ENCODE measurements around the gene NTRK3. TPM values are rescaled to one million over a fixed set of nuclear protein-coding genes. Genes with fewer than 3 reads are reported as not detected.

The NTRK3 gene
- total and polyA plus RNA-seq, 12 donors, result 0.45 to 5.6 (median 2.3) TPM

DNA sequence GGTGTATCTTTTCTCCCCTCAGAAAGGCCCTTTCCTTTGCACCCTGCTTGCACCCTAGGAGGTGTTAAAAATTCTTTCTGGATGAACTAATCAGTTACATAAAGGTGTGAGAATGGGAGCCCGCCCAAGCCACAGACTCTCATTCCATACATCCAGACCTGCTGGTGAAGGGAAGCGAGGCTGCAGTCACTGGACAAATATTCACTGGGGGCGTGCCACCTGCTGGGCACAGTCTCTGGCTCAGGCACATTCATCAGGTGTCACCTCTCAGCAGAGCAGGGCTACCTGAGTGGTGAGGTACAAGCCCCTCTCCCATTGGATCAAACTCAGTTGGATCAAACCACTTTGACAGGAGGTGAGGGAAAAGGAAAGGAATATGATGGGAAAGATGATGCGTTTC lies 52.0 kb downstream of the NTRK3 start:
- no peaks in the 10 kb centered on the region for H3K9me3 ChIP-seq
- intact Hi-C loops (cut with DNase I), result no loop called here
- peaks cover 0 to 17% (median 4%) of the 10 kb centered on the region in 7 donors for H3K27me3 ChIP-seq
- ATAC-seq (no peak), DNase-seq (no peak)
- H3K27ac ChIP-seq, result no peak overlapping the region
- TF ChIP-seq, protein P1, sequence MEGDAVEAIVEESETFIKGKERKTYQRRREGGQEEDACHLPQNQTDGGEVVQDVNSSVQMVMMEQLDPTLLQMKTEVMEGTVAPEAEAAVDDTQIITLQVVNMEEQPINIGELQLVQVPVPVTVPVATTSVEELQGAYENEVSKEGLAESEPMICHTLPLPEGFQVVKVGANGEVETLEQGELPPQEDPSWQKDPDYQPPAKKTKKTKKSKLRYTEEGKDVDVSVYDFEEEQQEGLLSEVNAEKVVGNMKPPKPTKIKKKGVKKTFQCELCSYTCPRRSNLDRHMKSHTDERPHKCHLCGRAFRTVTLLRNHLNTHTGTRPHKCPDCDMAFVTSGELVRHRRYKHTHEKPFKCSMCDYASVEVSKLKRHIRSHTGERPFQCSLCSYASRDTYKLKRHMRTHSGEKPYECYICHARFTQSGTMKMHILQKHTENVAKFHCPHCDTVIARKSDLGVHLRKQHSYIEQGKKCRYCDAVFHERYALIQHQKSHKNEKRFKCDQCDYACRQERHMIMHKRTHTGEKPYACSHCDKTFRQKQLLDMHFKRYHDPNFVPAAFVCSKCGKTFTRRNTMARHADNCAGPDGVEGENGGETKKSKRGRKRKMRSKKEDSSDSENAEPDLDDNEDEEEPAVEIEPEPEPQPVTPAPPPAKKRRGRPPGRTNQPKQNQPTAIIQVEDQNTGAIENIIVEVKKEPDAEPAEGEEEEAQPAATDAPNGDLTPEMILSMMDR (IDR thresholded peaks at IDR 0.05), result no peak
- 75 to 80% methylated on average over 4 of the region's 4 CpGs for WGBS, 2 donors
- no peaks in the 10 kb centered on the region for H3K36me3 ChIP-seq
- H3K4me3 ChIP-seq, result no peak overlapping the region
- H3K4me1 ChIP-seq, result no peaks in the 10 kb centered on the region

DNA sequence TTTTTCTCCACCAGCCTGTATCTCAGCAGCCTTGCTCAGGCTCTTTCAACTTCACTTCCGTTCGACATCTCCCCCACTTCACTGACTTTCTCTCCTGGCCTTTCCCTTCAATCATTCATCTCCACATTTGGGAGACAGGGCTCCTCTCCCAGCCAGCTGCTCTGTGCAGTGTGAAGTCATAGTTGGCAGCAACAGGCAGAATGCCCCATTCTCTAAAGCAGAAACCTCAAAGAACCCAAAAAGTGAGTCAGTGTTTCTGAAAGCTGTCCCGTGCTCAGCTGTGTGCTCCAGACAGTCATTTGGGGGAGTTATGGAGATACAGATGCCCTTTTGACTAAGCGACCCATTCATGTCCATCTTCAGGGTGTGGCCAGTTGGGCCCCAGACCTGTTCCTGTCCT lies 54.3 kb downstream of the NTRK3 start:
- Histone ChIP-seq H3K9me3 (no peaks in the 10 kb centered on the region), H3K4me1 (no peaks in the 10 kb centered on the region), H3K27ac (no peak overlapping the region), H3K4me3 (no peak overlapping the region), H3K36me3 (no peaks in the 10 kb centered on the region), H3K27me3 (peaks cover 0 to 12% (median 0%) of the 10 kb centered on the region in 7 donors)
- intact Hi-C loops (cut with DNase I), result no loop called here
- ATAC-seq (peak in 1 of 8 donors; percentile 45), DNase-seq (no peak)
- 59 to 79% methylated on average over 4 of the region's 4 CpGs for WGBS, 2 donors
- TF ChIP-seq, protein P1 (IDR thresholded peaks at IDR 0.05), result no peak

DNA sequence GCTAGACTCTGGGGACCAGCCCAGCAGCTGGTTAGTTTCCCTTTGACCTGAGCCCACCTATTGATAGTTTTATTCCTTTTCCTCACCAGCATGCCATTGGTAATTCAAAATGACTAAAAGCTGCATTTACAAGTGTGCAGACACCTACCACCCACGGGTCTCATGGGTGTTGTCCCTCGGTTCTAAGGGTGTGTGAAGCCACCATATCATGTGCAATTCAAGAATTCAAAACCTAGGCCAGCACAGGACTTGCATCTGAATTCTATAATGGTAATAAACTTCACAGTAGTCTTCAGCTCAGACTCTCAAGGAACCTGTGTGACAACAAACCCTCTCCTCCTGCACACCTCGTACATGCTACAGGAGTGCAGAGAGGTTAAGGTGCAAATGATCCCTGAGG lies 55.3 kb downstream of the NTRK3 start:
- WGBS, 2 donors, result 70 to 79% methylated on average over 3 of the region's 3 CpGs
- no peak for DNase-seq
- ATAC-seq, result no peak
- H3K4me1 ChIP-seq, result no peaks in the 10 kb centered on the region
- H3K9me3 ChIP-seq, result no peaks in the 10 kb centered on the region
- H3K4me3 ChIP-seq, result no peak overlapping the region
- H3K27me3 ChIP-seq, result peaks cover 0 to 12% (median 0%) of the 10 kb centered on the region in 7 donors
- TF ChIP-seq, protein P1 (IDR thresholded peaks at IDR 0.05), result no peak
- H3K27ac ChIP-seq, result no peak overlapping the region
- intact Hi-C loops (cut with DNase I), result no loop called here
- no peaks in the 10 kb centered on the region for H3K36me3 ChIP-seq

DNA sequence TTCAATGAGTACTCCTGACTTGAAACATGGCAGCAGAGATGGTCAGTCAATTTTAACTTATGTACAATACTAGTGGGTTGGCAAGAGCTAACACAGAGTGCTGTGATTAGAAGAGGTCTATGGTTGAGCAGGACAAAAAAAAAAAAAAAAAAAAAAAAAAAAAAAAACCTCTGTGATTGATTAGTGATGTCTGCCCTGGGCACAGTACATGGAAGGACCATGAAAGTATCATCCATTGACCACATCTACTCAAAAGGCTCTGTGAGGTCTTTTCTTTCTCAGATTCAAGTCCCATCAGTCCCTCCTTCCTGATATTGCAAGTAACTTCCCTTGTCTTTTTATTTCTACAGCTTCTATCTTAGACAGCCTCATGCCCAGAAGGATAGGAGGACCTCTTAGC lies 59.6 kb downstream of the NTRK3 start:
- no peaks in the 10 kb centered on the region for H3K36me3 ChIP-seq
- peaks cover 0 to 13% (median 0%) of the 10 kb centered on the region in 7 donors for H3K27me3 ChIP-seq
- no peak for ATAC-seq
- no peaks in the 10 kb centered on the region for H3K4me1 ChIP-seq
- intact Hi-C loops (cut with DNase I), result no loop called here
- TF ChIP-seq, protein P1 (IDR thresholded peaks at IDR 0.05), result no peak
- no peak overlapping the region for H3K4me3 ChIP-seq
- H3K27ac ChIP-seq, result no peak overlapping the region
- no peak for DNase-seq
- no peaks in the 10 kb centered on the region for H3K9me3 ChIP-seq
